H1 (cell line): ENCODE results near the gene MSTO1.
"Not testable (repeated sequence)": the region's sequence is repeated elsewhere in the genome, so short reads cannot be mapped to it uniquely, and the experiment has no call there.

Experiments used
- CTCF ChIP-seq, 3 experiments: IDR thresholded peaks; 1 replicate in 2 of 3; 2 replicates in 1 of 3; pipeline versions ENCODE4 v1.5.1 to v1.6.1; 2011; ENCODE audit warnings: low read length in 3 of 3, mild to moderate bottlenecking in 3 of 3, inconsistent platforms in 2 of 3, low read depth in 1 of 3, moderate library complexity in 1 of 3; ENCODE audit not compliant: insufficient read depth in 1 of 3; ENCODE audit errors: control extremely low read depth in 1 of 3
- EP300 ChIP-seq, 2 experiments: IDR thresholded peaks; 1 replicate in 1 of 2; 2 replicates in 1 of 2; pipeline ENCODE4 v1.6.1; 2011 to 2012; ENCODE audit warnings: low read depth in 2 of 2, low read length in 2 of 2, mild to moderate bottlenecking in 2 of 2, borderline replicate concordance in 1 of 2, inconsistent platforms in 1 of 2, moderate library complexity in 1 of 2
- EZH2 ChIP-seq: fragments of 200-600 bp; sonication (generic); IDR thresholded peaks from 2 replicates; pipeline ENCODE4 v1.7.1; 2012; ENCODE audit warnings: low read depth, mild to moderate bottlenecking, moderate library complexity, low read length, inconsistent platforms; ENCODE audit not compliant: severe bottlenecking
- HDAC2 ChIP-seq, 2 experiments: fragments of 300-600 bp in 1 of 2; sonication (generic) in 1 of 2; IDR thresholded peaks; 2 replicates each; pipeline ENCODE4 v1.6.1; 2011 to 2012; ENCODE audit warnings: low read depth in 2 of 2, low read length in 2 of 2, mild to moderate bottlenecking in 2 of 2, moderate library complexity in 2 of 2, borderline replicate concordance in 1 of 2, inconsistent platforms in 1 of 2
- RAD21 ChIP-seq, 2 experiments: IDR thresholded peaks in 1 of 2; conservative IDR thresholded peaks in 1 of 2; 2 replicates each; pipeline ENCODE4 v1.6.1; 2011; ENCODE audit warnings: low read depth in 2 of 2, low read length in 2 of 2, improper control_type of control experiment in 1 of 2, inconsistent platforms in 1 of 2, mild to moderate bottlenecking in 1 of 2, moderate library complexity in 1 of 2
- RBBP5 ChIP-seq: IDR thresholded peaks from 2 replicates; pipeline ENCODE4 v1.7.1; 2012; ENCODE audit warnings: low read depth, mild to moderate bottlenecking, inconsistent platforms, low read length, moderate library complexity, borderline replicate concordance
- SIX5 ChIP-seq: IDR thresholded peaks from 2 replicates; pipeline ENCODE4 v1.6.1; 2011; ENCODE audit warnings: mild to moderate bottlenecking, low read depth, low read length
- SP4 ChIP-seq: IDR thresholded peaks from 2 replicates; pipeline ENCODE4 v1.6.1; 2012; ENCODE audit warnings: low read length, inconsistent platforms
- TAF1 ChIP-seq: IDR thresholded peaks from 2 replicates; pipeline ENCODE4 v1.6.1; 2011; ENCODE audit warnings: mild to moderate bottlenecking, low read depth, low read length

DNA sequence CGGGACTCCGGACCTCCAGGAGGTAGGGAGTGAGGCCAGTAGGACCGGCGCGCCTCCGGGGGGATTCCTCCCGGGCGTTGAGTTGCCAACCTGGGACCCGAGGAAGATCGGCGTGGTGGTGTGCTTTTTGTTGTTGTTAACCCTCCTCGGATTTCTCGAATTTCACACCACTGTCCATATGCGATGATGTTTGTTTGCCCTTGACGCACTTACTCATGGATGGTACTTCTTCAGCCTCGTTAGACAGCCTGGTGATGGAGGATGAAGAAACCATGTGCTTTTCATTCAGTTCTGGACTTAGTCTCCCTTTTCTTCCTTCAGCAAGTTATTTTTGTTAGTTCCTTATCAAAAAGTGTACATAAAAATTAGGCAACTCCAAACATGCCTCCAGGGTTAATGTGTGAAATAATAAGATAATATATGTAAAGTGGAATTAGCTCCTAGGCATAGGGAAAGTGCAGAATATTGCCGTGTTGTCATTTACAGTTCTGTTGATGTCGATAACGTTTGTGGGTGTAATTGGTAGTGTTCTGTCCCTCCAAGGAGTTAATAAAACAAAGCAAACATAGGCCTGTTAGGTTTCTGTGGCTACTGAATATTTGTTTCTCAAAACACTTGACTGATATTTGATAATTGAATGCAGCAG lies 46.5 kb upstream of the MSTO1 start:
- TF ChIP-seq CTCF (IDR thresholded peaks at IDR 0.05; ENCODE audit: control extremely low read depth in 1 of 3, insufficient read depth in 1 of 3, low read depth in 1 of 3, low read length in 3 of 3); SIX5; TAF1; RAD21 (IDR thresholded peaks at IDR 0.05 in 1 of 2, conservative IDR thresholded peaks at IDR 0.05 in 1 of 2; ENCODE audit: low read depth in 2 of 2, low read length in 2 of 2); RBBP5; SP4; HDAC2 (IDR thresholded peaks at IDR 0.05; ENCODE audit: borderline replicate concordance in 1 of 2, low read depth in 2 of 2, low read length in 2 of 2); EP300 (IDR thresholded peaks at IDR 0.05; ENCODE audit: borderline replicate concordance in 1 of 2, low read depth in 2 of 2, low read length in 2 of 2); EZH2: not testable (repeated sequence)
